Activated CD4-positive, alpha-beta T cell treated with anti-CD3 and anti-CD28 coated beads, Interleukin-2, amount 50 U/mL, for 24 hours (primary cell): ENCODE results near the gene AOPEP.

Experiments
- DNase-seq, 2 donors: peaks; one replicate each; pipeline ENCODE4 v3.0.0-alpha.2; 2020; ENCODE audit warnings: low read depth in 1 of 2, low spot score in 1 of 2

Gene AOPEP

GRCh38 chr9:94983552-94983951 lies 257.1 kb downstream of the AOPEP start:
- no peak for DNase-seq

- no peak for DNase-seq
Observed at GRCh38 chr9:94984891-94985476, 258.5 kb downstream of the AOPEP start.

GRCh38 chr9:94985649-94986048 lies 259.1 kb downstream of the AOPEP start:
- DNase-seq, result no peak

- no peak for DNase-seq
Observed at GRCh38 chr9:94987731-94988130, 261.2 kb downstream of the AOPEP start.

- no peak for DNase-seq
Observed at GRCh38 chr9:94990897-94991561, 264.5 kb downstream of the AOPEP start.

DNA sequence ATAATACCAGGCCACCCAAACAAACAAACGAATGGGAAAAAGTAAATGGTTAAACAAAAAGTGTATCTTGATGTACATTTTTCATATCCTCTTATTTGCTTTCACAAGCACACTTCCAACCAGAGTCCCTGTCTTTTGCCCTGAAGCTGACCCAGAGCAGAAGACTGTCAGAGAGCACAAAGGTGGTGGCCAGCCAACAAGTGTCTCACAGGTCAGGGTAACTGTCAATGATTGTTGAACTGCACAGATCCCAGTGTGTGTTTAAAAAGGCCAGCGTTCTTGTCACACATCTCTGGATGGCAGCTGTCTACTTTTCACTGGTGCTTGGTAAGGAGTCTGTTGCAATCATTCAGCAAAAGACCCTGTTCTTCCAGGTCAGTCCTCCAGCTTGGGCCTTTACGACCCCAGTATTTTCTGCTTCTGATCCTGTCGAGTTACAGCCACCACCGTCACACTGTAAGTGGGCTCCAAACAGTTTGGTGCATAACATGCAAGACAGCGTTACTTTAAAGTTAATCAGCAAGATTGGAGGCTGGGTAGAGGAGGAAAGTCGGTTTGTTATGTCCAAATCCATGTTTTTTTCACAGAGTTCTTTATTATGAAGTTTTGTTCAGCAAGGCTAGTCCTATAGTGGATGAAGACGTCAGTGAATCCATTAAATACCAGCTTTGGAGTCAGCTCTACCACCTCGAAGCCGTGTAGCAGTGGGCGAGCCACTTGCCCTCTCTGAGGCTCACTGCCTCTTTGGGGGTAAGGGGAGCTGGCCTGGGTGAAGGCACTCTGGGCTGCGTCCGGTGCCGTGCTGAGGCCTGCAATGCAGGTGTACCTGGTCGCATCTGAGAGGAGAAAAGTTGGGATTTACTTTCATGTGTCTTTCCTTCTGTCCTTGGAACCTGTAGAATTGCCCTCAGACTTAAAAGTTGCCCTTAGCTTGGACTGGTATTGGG lies 265.7 kb downstream of the AOPEP start:
- DNase-seq, result no peak

- DNase-seq, result no peak
Observed at GRCh38 chr9:94993160-94993820, 266.8 kb downstream of the AOPEP start.

GRCh38 chr9:94993821-94994165 lies 267.3 kb downstream of the AOPEP start:
- DNase-seq, result no peak

GRCh38 chr9:94995048-94995693 lies 268.7 kb downstream of the AOPEP start:
- no peak for DNase-seq

DNA sequence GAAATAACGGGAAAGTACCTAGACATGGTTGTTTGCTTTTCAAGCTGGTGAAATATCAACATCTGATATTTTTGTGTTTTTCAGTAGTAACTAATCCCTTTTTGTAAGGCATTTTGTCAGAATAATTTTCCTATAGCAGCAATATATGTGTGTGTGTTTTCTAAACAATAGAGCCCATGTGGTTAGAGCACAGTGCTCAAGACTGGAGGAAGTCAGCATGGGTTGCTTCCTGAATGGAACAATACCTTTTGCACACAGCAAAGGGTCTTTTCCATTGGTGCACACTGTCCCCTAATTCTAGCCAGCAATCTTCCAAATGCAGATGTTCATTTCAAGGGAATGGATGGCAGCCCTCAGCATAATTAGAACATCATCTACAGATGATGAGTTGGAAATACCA lies 270.1 kb downstream of the AOPEP start:
- DNase-seq, result no peak

DNA sequence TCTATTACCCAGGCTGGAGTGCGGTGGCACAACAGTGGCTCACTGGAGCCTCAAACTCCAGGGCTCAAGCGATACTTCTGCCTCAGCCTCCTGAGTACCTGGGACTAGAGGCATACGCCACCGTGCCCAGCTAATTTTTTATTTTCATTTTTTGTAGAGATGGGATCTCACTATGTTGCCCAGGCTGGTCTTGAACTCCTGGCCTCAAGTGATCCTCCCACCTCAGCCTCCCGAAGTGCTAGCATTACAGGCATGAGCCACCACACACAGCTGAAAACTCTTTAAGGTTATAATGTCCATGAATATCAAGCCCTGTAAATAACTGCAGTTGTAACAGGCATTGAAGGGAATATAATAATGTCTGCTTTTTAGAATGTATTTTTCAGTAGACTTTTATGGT lies 271.2 kb downstream of the AOPEP start:
- no peak for DNase-seq

- no peak for DNase-seq
Observed at GRCh38 chr9:94999832-95000231, 273.3 kb downstream of the AOPEP start.

GRCh38 chr9:95000821-95001220 lies 274.3 kb downstream of the AOPEP start:
- no peak for DNase-seq

- no peak for DNase-seq
Observed at GRCh38 chr9:95001720-95002119, 275.2 kb downstream of the AOPEP start.

- no peak for DNase-seq
Observed at GRCh38 chr9:95003689-95004410, 277.4 kb downstream of the AOPEP start.

- DNase-seq, result no peak
Observed at GRCh38 chr9:95004411-95005277, 278.1 kb downstream of the AOPEP start.

DNA sequence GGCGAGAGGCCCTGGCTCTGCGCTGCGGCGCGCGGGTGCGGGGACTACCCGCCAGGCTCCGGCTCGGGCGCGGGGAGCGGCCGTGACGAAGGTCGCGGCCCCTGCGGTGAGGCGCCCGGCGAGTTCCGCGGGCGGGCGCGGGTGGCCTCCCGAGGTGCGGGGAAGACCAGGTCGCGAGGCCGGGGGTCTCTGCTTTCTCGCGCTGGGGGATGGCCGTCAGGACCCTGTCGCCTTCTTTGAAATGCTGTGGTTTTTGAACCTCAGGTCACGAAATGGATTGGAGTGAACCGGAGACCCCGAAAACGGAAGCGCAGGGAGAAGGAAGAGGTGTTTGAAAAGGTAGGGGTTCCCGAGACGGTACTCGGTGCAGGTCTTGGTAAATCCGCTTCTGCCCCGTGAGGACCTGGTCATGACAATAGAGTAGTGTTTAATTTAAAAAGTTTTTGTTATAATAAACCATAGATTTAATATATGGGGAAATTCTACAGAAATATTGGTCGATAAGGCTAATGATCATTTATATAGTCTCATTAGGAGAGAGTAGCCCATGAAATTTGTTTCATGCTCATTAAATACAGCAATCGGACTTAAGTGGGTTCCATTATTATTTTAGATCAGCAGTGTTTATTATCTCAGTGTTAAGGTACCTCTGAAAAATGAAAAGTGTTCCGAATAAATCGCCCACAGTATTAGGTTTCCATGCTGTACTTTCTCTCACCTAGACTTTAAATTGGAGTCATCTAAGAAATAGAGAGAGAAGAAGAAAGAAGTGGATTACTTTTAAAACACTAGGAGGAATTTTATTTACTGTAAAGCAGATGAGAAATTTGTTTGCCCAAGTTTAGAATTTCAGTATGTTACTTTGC lies 279.0 kb downstream of the AOPEP start:
- DNase-seq, result no peak

GRCh38 chr9:95007226-95007869 lies 280.8 kb downstream of the AOPEP start:
- DNase-seq, result no peak
